HG02610 (cell line): ENCODE results near the gene LIM2.
"Not testable (repeated sequence)": the region's sequence is repeated elsewhere in the genome, so short reads cannot be mapped to it uniquely, and the experiment has no call there.

Source experiments
- ATAC-seq: cut with Tn5 transposase; IDR thresholded peaks from one replicate; pipeline ENCODE4 v1.9.1; 2021; ENCODE audit warnings: mild to moderate bottlenecking, moderate library complexity; ENCODE audit not compliant: unreplicated experiment

Gene LIM2, protein sequence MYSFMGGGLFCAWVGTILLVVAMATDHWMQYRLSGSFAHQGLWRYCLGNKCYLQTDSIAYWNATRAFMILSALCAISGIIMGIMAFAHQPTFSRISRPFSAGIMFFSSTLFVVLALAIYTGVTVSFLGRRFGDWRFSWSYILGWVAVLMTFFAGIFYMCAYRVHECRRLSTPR

DNA sequence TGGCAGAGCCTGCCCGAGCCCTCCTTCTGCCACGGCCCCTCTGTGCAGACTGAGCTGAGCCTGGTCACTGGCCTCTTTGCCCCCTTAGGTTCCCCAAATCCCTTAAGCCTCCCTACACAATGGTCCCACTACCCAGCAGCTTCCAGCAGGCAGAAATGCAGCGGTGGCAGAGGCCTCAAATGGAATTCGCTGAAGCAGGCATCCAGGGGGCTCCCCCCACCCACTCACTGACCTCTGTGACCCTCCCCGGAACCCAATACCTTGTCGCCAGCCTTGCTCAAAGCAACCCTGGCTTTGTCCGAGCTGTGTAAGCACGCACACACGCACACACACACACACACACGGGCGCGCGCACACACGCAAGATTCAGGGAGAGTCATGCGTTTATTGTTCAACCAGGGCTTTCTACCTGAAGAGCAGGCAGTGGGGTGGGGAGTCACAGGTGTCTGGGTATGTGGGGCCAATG lies at the start of gene LIM2:
Gene LIM2 (minus strand): TSS at position 51 of the 466 bp plus-strand sequence. CDS start 531 bp downstream, outside the sequence.
- no peak for ATAC-seq

DNA sequence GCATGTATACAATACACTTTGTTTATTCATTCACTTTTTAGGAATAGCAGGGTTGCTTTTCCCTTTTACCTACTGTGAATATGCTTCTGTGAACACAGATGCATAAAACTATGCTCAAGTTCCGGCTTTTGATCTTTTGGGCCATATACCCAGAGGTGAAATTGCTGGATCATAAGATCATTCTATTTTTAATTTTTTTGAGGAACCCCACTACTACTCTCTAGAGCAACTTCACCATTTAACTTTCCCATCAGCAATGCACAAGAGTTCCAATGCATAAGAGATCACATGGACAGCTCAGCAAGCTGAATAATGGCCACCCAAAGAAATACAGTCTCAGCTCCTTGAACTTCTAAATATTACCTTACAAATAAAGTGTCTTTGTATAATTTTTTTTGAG lies 46.7 kb upstream of the LIM2 start:
- no peak for ATAC-seq

DNA sequence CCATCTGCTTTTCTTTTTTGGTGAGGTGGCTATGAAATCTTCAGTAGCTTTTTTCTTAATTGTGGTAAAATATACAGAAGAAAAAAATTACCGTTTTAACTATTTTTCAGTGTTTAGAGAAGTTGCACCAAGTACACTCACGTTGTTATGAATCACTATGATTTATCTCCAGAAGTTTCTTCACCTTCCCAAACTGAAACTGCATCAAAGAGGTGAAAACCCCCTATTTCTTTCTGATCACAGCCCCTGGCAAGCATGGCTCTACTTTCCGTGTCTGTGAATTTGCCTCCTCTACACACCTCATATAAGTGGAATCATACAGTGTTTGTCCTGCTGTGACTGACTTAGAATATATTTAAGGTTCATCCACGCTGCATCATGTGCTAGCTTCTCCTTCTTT lies 45.3 kb upstream of the LIM2 start:
- ATAC-seq: no peak

DNA sequence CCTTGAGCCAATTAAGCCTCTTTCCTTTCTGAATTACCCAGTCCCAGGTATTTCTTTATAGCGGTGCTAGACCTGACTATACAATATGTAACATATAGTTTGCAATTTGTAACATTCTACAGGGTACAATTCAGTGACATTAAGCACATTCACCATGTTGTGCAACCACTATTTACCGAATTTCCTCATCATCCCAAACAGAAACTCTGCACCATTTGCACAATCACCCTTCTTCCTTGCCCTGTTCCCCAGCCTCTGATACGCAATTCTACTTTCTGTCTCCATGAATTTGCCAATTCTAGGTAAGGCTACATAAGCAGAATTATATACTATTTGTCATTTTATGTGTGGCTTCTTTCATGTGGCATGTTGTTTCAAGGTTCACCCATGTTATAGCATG lies 43.4 kb upstream of the LIM2 start:
- ATAC-seq: no peak

DNA sequence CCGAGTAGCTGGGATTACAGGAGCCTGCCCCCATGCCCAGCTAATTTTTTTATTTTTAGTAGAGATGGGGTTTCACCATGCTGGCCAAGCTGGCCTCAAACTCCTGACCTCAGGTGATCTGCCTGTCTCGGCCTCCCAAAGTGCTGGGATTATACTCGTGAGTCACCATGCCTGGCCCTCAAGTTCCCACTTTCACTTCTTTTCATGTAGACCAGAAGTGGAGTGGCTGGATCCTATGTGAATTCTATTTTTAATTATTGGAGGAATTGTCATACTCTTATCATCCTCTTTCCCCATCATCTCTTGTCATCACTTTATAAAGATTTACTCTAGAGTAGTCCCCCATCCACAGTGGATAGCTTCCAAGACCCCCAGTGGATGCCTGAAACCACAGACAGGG lies 42.4 kb upstream of the LIM2 start:
- no peak for ATAC-seq

DNA sequence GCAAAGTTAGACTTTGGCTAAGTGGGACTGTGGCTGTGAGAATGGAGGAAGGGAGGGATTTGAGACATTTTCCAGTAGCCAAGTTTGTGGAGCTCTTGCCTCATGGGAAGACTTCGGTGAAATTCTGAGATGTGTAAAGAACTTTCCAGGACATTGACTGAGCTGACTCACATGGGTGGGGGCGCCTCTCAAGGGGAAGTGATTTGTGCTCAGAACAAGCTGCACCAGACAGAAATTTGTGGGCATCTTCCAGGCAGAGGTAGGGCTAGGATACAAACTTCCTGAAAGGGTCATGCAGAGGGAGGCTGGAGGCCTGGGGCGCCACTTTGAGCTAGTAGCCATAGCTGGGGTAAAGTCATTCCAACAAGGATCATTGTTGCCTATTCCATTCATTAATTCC lies 39.4 kb upstream of the LIM2 start:
- no peak for ATAC-seq

DNA sequence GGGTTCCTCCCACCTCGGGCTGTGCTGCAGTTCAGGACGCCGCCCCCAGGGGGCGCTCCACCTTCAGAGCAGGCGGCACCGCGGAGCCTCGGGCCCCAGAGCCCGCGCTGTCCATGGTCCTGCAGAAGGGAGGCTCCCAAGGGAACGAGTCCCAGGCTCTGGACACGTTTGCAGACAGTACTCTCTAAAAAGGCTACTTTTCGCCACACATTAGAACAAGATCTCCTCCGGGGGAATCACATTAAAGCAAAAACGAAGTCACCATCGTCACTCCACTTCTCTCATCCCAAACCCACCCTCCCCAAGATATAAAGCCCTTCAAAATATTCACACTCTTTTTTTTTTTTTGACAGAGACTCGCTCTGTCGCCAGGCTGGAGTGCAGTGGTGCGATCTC lies 34.3 kb upstream of the LIM2 start:
- no peak for ATAC-seq

DNA sequence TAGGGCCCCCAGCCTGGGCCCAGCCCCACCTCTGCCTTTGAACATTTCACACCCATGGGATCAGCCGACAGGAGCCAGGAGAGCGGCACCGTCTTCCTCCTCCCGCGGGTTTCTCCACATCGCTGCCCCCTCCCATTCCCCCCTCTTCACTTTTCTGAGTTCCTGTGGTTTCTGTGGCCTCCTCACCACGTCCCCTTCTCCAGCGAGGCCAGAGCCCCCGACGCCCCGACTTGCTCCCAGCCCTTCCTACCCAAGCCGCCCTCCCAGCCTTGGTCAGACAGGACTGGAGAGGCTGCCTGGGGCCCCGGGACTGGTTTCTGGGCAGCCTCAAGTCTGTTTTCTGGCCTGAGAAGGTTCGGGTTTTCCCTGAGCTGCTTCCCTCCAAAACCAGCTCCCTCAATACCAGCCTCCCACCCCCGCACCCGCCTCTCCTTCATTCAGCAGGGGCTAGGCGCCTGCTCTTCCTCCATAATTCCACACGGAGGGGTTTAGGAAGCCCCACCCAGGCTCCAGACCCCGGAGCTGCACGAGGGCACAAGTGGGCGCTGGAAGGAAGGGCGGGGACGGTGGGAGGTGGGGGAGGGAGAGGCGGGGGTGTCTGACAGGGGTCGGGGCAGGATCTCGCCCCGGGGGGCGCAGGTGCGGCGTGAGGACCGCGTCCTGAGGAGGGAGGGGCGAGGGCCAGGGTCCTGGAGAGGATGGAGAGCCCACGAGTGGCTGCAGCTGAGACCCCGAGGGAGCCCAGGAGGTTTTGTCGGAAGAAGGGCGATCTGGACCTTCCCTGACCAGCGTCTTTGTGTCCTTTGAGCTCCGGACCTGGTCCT lies 33.7 kb upstream of the LIM2 start:
- ATAC-seq: no peak

DNA sequence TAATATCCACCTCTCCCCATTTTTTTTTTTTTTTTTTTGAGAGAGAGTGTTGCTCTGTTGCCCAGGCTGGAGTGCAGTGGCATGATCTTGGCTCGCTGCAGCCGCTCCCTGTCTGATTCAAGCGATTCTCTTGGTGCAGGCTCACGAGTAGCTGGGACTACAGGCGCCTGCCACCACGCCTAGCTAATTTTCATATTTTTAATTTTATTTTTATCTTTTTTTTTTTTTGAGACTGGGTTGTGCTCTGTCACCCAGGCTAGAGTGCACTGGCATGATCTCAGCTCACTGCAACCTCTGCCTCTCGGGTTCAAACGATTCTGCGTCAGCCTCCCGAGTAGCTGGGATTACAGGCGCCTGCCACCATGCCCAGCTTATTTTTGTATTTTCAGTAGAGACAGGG lies 32.7 kb upstream of the LIM2 start:
- not testable (repeated sequence) for ATAC-seq

DNA sequence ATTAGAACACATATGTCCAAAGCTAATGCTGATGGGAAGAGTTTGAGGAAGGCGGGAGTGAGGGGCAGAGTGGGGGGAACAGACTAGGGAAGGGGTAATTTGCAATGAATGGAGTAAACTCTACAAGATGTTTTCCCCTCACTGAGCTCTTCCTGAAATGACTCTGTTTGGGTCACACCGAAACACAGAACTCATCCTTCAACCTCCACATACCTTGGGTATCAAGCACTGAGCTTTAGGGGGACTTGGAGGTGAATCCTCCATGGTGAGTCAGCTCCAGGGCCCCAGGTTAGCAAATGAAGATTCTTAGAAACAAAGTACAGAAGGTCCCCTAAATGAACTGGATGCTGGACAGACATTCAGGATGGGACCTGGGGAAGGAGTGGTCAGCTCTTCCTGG lies 30.9 kb upstream of the LIM2 start:
- no peak for ATAC-seq

DNA sequence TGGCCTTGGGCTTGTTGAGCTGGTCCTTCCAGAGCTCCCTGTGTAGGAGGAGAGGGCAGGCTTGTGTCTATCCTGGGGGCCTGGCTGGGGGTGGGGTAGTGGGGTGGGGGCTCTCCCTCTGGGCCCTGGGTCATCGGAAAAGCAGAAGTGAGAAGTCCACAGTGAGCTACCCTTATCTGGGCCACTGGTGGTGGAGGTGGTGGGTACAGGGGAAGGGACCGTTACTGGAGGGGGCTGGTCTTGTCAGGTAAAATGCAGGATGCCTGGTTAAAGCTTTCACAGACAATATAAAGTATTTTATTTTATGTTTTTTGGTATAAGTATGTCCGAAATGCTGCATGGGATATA lies 30.0 kb upstream of the LIM2 start:
- peak; percentile 30 for ATAC-seq

DNA sequence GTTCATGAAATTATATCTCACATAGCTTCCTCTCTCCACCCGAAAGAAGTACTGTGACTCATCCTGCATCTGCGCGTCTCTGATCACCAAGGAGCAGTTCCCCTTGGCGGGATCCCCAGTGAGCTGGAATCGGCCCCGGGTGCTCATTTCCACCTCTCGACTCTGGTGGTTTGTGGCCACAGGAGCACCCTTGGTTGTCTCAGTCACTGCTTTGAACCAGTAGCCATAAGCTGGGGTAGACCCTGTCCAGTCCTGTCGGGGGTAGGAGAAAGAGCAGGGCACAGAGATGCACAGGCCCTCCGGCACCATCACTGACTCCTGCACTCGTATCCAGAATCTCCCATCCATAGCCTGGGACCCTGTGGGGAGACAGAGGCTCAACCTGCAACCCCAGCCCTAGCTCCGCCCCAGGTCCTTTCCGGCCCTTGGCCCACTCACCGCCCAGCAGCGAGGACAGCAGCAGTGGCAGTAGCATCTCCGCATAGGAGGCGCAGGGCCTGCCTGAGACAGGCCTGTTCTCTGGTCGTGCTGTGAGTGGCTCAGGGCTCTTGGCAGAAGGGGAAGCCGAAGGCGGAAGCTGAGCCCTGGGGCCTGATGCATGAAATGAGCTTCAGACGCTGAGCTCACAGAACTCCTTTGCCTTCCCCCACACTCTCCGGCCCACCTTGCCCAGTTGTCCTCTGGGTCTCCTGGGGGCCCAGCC lies 29.5 kb upstream of the LIM2 start, which contains the start of gene SIGLEC10:
Gene SIGLEC10 (minus strand): TSS at position 536 of the 703 bp plus-strand sequence. CDS start 61 bp downstream, at position 475.
- peak; percentile 62 for ATAC-seq

DNA sequence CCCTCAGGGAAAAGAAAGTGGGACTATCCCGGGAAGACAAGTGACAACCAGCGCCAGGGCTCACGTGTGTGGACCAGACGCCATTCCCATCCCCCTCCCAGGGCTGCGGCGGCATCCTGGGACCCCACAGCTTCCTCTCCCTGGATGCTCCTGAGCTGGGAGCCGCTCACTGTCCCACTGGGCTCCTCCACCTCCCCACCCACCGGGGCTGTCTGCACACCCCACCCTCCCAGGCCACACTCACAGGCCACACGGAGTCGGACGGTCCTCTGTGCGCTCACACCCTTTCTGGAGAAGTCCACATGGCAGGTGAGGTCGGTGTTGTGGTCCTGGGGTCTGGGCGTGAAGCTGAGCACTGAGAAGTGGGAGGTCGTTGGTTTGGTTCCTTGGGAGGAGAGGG lies 28.6 kb upstream of the LIM2 start:
- not testable (repeated sequence) for ATAC-seq

DNA sequence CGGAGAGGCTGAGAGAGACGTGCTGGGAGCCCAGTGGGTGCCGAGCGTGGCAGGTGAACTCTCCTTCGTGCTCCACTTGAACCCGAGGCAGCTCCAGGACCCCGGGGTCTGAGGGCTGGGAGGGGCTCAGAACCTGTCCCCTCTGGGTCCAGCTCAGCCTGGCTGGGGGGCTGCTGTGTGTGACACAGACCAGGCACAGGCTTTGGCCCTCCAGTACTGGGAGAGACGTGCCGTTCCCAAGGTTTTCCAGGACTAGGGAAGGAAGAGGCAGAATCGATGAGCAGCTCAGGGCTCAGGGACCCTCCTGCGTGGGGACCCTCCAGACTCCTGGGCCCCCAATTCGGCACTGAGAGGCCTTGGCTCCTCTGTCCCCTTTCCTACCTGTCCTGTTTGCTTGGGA lies 27.4 kb upstream of the LIM2 start:
- no peak for ATAC-seq

DNA sequence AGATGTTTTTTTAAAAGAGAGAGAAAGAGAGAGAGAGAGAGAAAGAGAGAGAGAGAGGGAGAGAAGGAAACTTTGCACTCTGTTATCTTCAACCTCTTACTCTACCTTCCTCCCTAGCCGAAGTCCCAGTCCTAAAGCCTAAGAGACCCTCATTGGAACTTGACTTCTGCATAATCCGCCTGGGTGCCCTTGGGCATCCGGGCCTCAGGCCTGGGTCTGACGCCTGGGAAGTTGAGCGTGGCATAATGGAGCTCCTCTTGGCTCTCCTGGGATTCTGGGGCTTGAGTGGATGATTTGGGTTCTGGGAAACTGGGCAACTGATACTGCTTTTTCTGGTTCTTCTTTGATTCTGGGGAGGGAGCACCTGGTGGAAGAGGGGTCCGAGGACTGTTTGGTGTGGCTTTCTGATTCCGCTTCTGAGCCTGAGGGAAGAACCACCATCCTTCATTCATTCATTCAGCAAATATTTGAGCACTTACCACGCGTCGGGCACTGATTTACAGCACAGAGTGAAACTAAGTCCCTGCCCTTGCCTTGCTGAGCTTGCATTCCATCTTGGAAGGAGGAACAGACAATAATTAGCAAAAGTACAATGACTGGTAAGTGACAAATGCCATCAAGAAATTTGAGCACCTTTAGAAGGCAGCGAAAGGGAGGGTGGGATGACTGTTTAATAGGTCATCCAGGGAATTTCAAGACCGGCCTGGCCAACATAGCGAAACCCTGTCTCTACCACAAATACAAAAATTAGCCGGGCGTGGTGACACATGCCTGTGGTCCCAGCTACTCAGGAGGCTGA lies 23.4 kb upstream of the LIM2 start:
- ATAC-seq: no peak

DNA sequence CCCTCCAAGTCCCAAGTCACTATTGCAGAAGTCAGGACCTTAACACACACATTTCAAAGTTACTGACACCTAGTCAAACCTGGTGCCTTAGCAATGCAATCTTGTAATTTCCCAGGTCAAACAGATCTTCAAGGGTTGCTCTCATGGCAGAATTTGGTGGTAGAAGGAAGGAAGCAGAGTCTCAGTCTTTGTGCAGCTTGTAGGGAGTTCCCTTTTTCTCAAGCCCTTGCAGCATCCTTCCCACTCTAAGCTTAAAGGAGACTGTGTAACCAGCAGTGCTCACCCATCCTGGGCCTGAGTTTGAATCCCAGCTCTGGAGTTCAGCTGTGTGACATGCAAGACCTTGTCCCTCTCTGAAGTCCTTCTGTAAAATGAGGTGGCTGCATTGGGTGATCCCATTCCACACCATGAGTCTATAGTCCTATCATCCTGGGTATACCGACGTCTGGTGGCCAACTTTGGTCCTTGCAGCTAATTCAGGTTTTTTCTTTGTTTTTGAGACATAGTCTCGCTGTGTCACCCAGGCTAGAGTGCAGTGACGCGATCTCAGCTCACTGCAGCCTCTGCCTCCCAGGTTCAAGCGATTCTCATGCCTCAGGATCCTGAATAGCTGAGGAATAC lies 19.8 kb upstream of the LIM2 start:
- ATAC-seq: no peak

DNA sequence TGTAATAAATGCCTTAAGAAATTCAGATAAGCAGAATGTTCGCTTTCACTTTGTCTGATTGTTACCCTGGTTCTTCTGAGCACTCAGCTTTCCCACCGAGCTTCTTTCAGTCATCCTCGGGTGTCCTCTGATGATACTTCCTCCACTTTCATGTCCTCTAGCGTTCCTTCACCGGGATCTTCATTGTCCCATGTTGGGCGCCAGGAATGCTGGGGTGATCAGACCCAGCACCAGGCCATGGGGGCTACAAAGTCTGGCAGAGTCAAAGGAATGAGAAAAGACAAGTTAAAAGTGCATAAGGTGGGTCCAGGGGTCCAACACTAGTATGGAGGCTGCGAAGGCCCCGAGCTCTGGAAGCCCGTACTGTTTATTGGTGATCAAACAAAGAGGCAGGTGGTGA lies 14.3 kb upstream of the LIM2 start:
- no peak for ATAC-seq

DNA sequence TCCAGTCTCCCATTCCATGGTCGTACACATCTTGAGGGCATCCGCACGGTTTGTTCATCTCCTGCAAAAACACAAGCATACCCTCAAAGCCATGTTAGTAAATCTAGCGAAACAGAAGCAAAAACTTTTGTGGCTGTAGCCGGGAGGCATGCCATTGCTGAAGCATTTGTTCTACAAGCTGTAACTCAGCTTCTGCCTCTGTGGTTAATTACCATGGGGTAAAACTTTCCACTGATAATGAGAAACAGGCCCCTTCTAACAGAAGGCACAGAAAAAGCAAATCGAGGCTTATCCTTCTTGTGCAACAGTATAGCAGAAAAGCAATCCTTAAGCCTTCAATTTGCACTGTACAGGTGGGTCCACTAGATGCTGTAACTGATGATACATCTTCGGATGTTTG lies 12.2 kb upstream of the LIM2 start:
- not testable (repeated sequence) for ATAC-seq

DNA sequence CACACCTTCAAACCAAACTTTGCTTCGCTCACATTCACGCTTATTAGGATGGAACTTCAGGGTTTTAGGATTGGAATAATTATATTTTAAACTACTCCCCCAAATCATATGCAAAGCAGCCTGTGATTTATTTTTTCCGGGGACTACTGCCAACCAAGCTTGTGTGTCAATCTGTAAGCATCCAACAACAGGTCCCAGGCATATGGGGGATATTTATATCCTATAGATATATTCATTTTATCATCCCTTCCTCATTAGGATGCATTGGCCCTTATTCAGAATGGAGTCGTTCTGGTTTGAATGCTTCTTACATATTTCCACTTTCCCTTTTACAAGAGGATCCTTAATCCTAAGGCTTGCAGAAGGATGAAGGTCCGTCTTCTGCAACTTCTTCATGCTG lies 11.5 kb upstream of the LIM2 start:
- ATAC-seq: no peak

DNA sequence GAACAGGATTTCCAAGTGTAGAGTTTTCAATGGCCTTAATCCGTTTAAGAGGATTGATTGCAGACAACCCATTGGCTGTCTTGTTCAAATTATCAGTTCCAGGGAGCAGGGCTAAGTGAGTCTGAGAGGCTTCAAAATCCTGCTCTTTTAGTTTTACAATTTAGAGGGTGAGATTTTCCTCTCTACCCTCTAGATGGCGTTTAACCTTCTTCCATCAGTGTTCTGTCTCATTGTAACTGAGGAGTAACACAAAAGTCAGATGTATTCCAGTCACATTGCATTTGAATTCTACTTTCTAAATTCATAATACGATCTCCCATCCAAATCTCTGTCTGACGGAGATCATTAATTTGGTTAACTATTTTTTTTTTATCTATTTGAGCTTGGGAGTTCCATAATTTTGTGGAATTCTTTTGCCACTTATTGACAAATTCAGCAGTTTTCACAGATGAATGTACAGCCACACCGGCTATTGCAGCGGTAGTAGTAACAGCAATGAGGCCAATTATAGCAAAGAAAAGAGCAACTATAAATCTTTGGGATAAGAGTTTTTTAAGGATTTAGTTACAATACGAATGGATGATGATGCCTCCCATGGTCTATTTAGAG lies 10.4 kb upstream of the LIM2 start:
- no peak for ATAC-seq
